Stimulated activated CD8-positive, alpha-beta memory T cell treated with anti-CD3 and anti-CD28 coated beads, Interleukin-4, amount 100 ng/mL, for 24 hours (primary cell): ENCODE data around the gene ZSWIM1.

Source experiments
- DNase-seq: peaks from one replicate; pipeline ENCODE4 v3.0.0-alpha.2; 2020; ENCODE audit warnings: low read depth

Gene ZSWIM1

DNA sequence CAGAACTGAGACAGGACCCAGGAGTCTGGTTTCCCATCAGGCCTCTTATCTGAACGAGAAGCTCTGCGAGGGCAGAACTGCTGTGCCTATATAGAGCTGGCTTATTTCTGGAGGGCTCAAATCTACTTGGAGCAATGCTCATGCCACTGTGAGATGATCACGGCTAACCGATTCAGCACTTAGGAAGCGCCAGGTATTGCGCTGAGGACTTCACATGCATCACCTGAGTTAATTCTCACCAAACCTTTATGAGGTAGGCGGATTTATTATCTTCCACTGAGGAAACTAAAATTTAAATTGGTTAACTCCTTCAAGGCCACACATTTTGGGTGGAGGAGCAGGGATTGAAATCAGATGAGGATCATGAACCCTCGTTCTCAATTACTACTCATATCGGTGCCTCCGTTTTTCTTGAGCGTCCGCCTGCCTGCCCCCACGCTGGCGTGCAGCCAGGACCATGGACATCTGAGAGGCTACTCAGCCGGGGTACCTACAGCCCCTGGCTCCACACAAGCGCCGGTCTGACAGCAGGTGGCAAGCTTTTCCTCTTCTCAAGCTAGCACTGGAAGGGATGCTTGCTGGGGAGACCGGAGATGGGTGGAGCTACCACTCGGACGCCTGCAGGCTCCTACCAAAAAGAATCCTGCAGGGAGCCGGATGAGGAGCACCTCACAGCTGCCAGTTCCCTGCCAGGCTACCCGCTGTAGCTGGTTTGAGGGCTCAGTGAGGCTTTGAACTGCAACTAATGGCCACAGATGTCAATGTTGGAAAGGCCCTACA is 52.4 kb downstream of the ZSWIM1 start:
- DNase-seq, result peak; percentile 42

DNA sequence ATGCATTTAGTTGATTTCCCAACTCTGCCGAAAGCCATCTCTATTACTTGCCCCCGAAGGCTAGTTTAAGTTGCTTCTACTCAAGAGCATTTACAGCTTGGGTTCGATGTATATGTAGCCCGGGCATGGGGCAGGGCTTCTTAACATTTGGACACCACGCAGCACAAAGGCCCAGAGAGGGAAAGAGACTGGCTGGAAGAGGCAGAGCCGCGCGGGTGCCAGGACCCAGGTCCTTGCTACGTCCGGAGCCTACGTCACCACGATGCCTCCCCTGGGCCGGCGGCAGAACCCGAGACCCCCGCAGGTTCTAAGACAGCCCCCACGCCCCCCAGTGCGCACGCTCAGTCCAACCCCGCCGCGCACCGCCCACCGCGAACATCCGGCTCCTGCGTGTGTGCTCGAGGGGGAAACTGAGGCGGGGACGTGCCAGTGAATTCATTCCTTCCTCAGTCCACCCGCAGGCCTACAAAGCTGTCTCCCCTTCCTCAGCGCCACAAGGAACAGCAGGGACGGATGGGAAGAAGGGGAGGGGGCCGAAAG is 53.1 kb downstream of the ZSWIM1 start:
- peak; percentile 48 for DNase-seq
